Measurements from ENCODE around the gene SSH3.

GRCh38 chr11:67337257-67337656 lies 33.9 kb downstream of the SSH3 start:
- TF ChIP-seq TEAD4 (IDR thresholded peaks at IDR 0.05) (no peak), REST (IDR thresholded peaks at IDR 0.05; ENCODE audit: low read depth) (no peak)
